ENCODE data around the gene SH3PXD2B.

- TF ChIP-seq POLR2A (IDR thresholded peaks at IDR 0.05) (no peak), CTCF (IDR thresholded peaks at IDR 0.05) (no peak)
These were observed 69.2 kb downstream of the SH3PXD2B start for GRCh38 chr5:172385010-172385563.
